GM12878 (cell line): ENCODE data around the gene DYNC1I2. TPM values are rescaled to one million over a fixed set of nuclear protein-coding genes. Genes with fewer than 3 reads are reported as not detected.

Experiments used
- ATAC-seq: fragments of 200-7000 bp; cut with Tn5 transposase; 3 replicates; pipeline ENCODE4 v1.9.1; 2020; ENCODE audit warnings: mild to moderate bottlenecking, moderate library complexity
- BruUV-seq: library from RNA; stranded (reverse); fragments of 400-500 nt; replicated peaks from 2 replicates; lab custom pipeline; 2021; lab: Mats Ljungman, UMichigan
- CTCF ChIA-PET: fragments of 300-600 bp; sonication (Branson Sonifier 250); formaldehyde crosslinking; extraction: SDS; loops from one replicate; lab custom pipeline; 2021; ENCODE audit warnings: inconsistent platforms; lab: Yijun Ruan, JAX
- POLR2A ChIA-PET: fragments of 350-600 bp; formaldehyde crosslinking; extraction: SDS; loops from one replicate; lab custom pipeline; 2021; ENCODE audit warnings: inconsistent platforms; lab: Charles Lee
- RAD21 ChIA-PET: fragments of 300-600 bp; sonication (Branson Sonifier 250); formaldehyde crosslinking; loops from one replicate; lab custom pipeline; 2023; ENCODE audit warnings: antibody characterized with exemption; ENCODE audit not compliant: unreplicated experiment; lab: Charles Lee
- SMC1A ChIA-PET: fragments of 300-600 bp; sonication (Branson Sonifier 250); formaldehyde crosslinking; loops from one replicate; lab custom pipeline; 2023; ENCODE audit not compliant: unreplicated experiment, uncharacterized antibody; lab: Charles Lee
- DNase-seq: peaks from one replicate; pipeline ENCODE4 v3.0.0-alpha.2; 2011; ENCODE audit warnings: low read depth, low spot score
- FAIRE-seq: peaks from 3 replicates; lab custom pipeline; 2011; peaks lifted over from hg19 to GRCh38; lab: Jason Lieb, UNC
- H2AFZ ChIP-seq: 2 replicates; pipeline ENCODE4 v1.6.0; 2011; ENCODE audit warnings: low read depth, low read length, control low read depth; ENCODE audit not compliant: control insufficient read depth
- H3K27ac ChIP-seq: 2 replicates; pipeline ENCODE4 v1.5.1; 2011; ENCODE audit warnings: control low read depth; ENCODE audit not compliant: control insufficient read depth, insufficient read depth
- H3K27me3 ChIP-seq, 2 experiments: replicated peaks in 1 of 2; 2 replicates each; pipeline versions ENCODE4 v1.6.0 to v1.6.1; 2011; ENCODE audit warnings: low read length in 1 of 2; ENCODE audit not compliant: control insufficient read depth in 2 of 2, insufficient read depth in 2 of 2
- H3K36me3 ChIP-seq, 2 experiments: 2 replicates each; pipeline ENCODE4 v1.5.1; 2011; ENCODE audit warnings: low read length in 1 of 2; ENCODE audit not compliant: control insufficient read depth in 2 of 2, insufficient read depth in 2 of 2
- H3K4me1 ChIP-seq: 2 replicates; pipeline ENCODE4 v1.6.1; 2011; ENCODE audit warnings: mild to moderate bottlenecking, low read length, moderate library complexity, mixed read lengths; ENCODE audit not compliant: control insufficient read depth, insufficient read depth
- H3K4me2 ChIP-seq: 2 replicates; pipeline ENCODE4 v1.6.0; 2011; ENCODE audit warnings: control low read depth; ENCODE audit not compliant: control insufficient read depth, insufficient read depth
- H3K4me3 ChIP-seq: fragments of 200-600 bp; sonication (generic); 2 replicates; pipeline ENCODE4 v1.5.1; 2016
- H3K79me2 ChIP-seq: 2 replicates; pipeline ENCODE4 v1.6.0; 2011; ENCODE audit warnings: low read length; ENCODE audit not compliant: control insufficient read depth, insufficient read depth
- H3K9ac ChIP-seq: 2 replicates; pipeline ENCODE4 v1.8.0; 2011; ENCODE audit warnings: low read length, control low read depth, mixed read lengths; ENCODE audit not compliant: control insufficient read depth, insufficient read depth
- H3K9me3 ChIP-seq: replicated peaks from 3 replicates; pipeline ENCODE4 v1.5.1; 2011; ENCODE audit warnings: mild to moderate bottlenecking, low read length; ENCODE audit not compliant: control insufficient read depth, insufficient read depth
- H4K20me1 ChIP-seq: 2 replicates; pipeline ENCODE4 v1.6.0; 2011; ENCODE audit not compliant: control insufficient read depth, insufficient read depth
- ASH2L ChIP-seq: fragments of 300-600, 200-600 bp; sonication (generic); IDR thresholded peaks from 2 replicates; pipeline ENCODE4 v1.6.1; 2017; ENCODE audit warnings: low read depth, mild to moderate bottlenecking, borderline replicate concordance
- BACH1 ChIP-seq: fragments of 450-650 bp; IDR thresholded peaks from 2 replicates; pipeline ENCODE4 v1.6.1; 2017; ENCODE audit warnings: mild to moderate bottlenecking, borderline replicate concordance
- CBFB ChIP-seq: IDR thresholded peaks from 2 replicates; pipeline ENCODE4 v1.6.1; 2016; ENCODE audit warnings: antibody characterized with exemption, low read depth
- EP300 ChIP-seq, 2 experiments: fragments of 150-350 bp in 1 of 2; IDR thresholded peaks; 2 replicates each; pipeline ENCODE4 v1.6.1; 2011 to 2012; ENCODE audit warnings: low read depth in 2 of 2, low read length in 2 of 2, borderline replicate concordance in 1 of 2, improper control_type of control experiment in 1 of 2, inconsistent platforms in 1 of 2; ENCODE audit not compliant: control insufficient read depth in 1 of 2
- HDGF ChIP-seq: fragments of 450-650 bp; IDR thresholded peaks from 2 replicates; pipeline ENCODE4 v1.6.1; 2016; ENCODE audit warnings: antibody characterized with exemption
- NR2C1 ChIP-seq: fragments of 450-650 bp; IDR thresholded peaks from 2 replicates; pipeline ENCODE4 v1.6.1; 2017; ENCODE audit warnings: antibody characterized with exemption, mild to moderate bottlenecking, moderate library complexity
- NR2C2 ChIP-seq: IDR thresholded peaks from 2 replicates; pipeline ENCODE4 v1.6.1; 2011; ENCODE audit warnings: borderline replicate concordance, low read depth; ENCODE audit not compliant: control insufficient read depth, insufficient read length
- RAD51 ChIP-seq: fragments of 450-650 bp; IDR thresholded peaks from 2 replicates; pipeline ENCODE4 v1.6.1; 2016; ENCODE audit warnings: moderate library complexity, mild to moderate bottlenecking, inconsistent platforms
- RUNX3 ChIP-seq: IDR thresholded peaks from 2 replicates; pipeline ENCODE4 v1.6.1; 2012; ENCODE audit warnings: low read length, inconsistent platforms
- SIN3A ChIP-seq: IDR thresholded peaks from 2 replicates; pipeline ENCODE4 v1.6.1; 2012; ENCODE audit warnings: low read depth, low read length, improper control_type of control experiment
- SMAD1 ChIP-seq: fragments of 450-650 bp; IDR thresholded peaks from 2 replicates; pipeline ENCODE4 v1.6.1; 2018; ENCODE audit warnings: mild to moderate bottlenecking, low read depth; ENCODE audit not compliant: partially characterized antibody
- TBL1XR1 ChIP-seq: IDR thresholded peaks from 2 replicates; pipeline ENCODE4 v1.6.1; 2012; ENCODE audit warnings: low read depth, low read length, improper control_type of control experiment
- WGBS: methylation state at CpG from one replicate; pipeline ENCODE4 v1.1.6; 2016; ENCODE audit warnings: low lambda C conversion rate; ENCODE audit not compliant: insufficient replicate concordance, insufficient coverage; ENCODE audit errors: missing lambda C conversion rate; 5-methylcytosine and 5-hydroxymethylcytosine counted together
- in situ Hi-C: fragments of 300-500 bp; cut with MboI; formaldehyde crosslinking; loops from 9 replicates; pipeline ENCODE4 v1.14.3; 2018; ENCODE audit warnings: mixed read lengths
- intact Hi-C: fragments of 100-400 bp; cut with micrococcal nuclease; formaldehyde crosslinking; loops from one replicate; pipeline ENCODE4 v1.14.2; 2022; ENCODE audit not compliant: unreplicated experiment
- polyA plus RNA-seq, 11 experiments: library from polyadenylated mRNA; depleted of rRNA in 4 of 11; unstranded in 6 of 11; stranded (reverse) in 5 of 11; fragments of >200 nt; fragmentation: Nextera tagmentation in 4 of 11; fragmentation: Illumina TruSeq in 1 of 11; extraction: Ambion mirVana in 4 of 11; extraction: Trizol in 1 of 11; gene quantifications; 1 replicate in 1 of 11; 2 replicates in 10 of 11; pipeline versions ENCODE4 v1.2.1 to v1.2.3, GENCODE V29; 2011 to 2016; ENCODE audit warnings: inconsistent platforms in 2 of 11, missing spikeins in 2 of 11, low read depth in 1 of 11
- total RNA-seq, 4 experiments: library from RNA; depleted of rRNA in 3 of 4; stranded (reverse); fragments of >200 nt in 3 of 4; fragmentation: Illumina TruSeq in 1 of 4; extraction: Trizol in 1 of 4; gene quantifications; 2 replicates each; pipeline versions ENCODE4 v1.2.1 to v1.2.3, GENCODE V29; 2013 to 2021
- TF ChIP-seq, protein P1 (sequence below): IDR thresholded peaks from 2 replicates; pipeline ENCODE4 v1.6.1; 2012; ENCODE audit warnings: improper control_type of control experiment, low read depth, low read length; ENCODE audit not compliant: insufficient replicate concordance
- TF ChIP-seq, protein P2 (sequence below): IDR thresholded peaks from 2 replicates; pipeline ENCODE4 v1.6.1; 2011; ENCODE audit warnings: low read depth, low read length, improper control_type of control experiment, borderline replicate concordance
- TF ChIP-seq, protein P3 (sequence below): IDR thresholded peaks from 2 replicates; pipeline ENCODE4 v1.6.1; 2011; ENCODE audit warnings: borderline replicate concordance, low read depth, mild to moderate bottlenecking, moderate library complexity, low read length; ENCODE audit not compliant: insufficient read depth, poor library complexity, severe bottlenecking

DYNC1I2 gene
- total and polyA plus RNA-seq, 10 of the 15 experiments (the other 5 are each of a cell fraction or from before 2014, with no cell fraction given) = 39.9 to 113 (median 53.5) TPM

DNA sequence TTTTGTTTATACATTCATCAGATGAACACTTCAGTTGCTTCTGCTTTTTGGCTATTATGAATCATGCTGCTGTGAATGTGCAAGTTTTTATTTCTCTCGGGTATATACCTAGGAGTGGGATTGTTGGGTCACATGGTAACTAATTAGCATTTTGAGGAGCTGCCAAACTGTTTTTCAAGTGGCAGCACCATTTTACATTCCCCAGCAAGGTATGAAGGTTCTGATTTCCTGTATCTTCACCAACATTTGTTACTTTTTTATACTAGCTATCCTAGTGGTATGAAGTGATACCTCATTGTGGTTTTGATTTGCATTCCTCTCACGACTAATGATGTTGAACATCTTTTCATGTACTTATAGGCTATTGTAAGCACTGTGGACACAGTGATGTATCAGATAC is 53.9 kb downstream of the DYNC1I2 start (continued):
- peak; percentile 75 for TF ChIP-seq RUNX3
- no peak for TF ChIP-seq HDGF
- TF ChIP-seq, all 136 proteins: peak for 4

DNA sequence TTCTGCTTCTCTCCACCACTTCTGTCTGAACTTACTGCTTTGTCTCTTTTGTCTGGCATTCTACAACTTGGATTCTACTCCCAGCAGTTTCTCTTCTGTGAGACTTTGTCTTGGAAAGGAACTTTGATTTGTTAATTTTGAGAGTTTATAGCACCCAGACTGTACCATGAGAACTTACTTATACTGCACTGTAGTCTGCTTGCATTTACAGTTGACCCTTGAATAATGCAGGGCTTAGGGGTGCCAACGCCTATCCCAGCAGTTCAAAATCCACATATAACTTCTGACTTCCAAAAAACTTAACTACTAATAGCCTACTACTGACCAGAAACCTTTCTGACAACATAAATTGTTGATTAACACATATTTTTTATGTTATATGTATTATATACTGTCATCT is 55.5 kb downstream of the DYNC1I2 start:
- Histone ChIP-seq H3K36me3 (no peaks in the 10 kb centered on the region; a peak in 2 of 4 replicates), H3K4me2 (no peak overlapping the region), H3K4me3 (no peak overlapping the region), H3K27me3 (no peaks in the 10 kb centered on the region), H3K27ac (no peak overlapping the region), H3K9me3 (no peaks in the 10 kb centered on the region), H4K20me1 (no peaks in the 10 kb centered on the region), H3K9ac (no peak overlapping the region), H3K4me1 (peaks cover 10% of the 10 kb centered on the region; the same call in 1 of the 2 replicates), H2AFZ (no peak overlapping the region), H3K79me2 (no peaks in the 10 kb centered on the region)
- no peak for DNase-seq
- ChIA-PET RAD21 (no interaction called here), CTCF (interaction anchor here (1.7 kb wide), 1 partner anchor 19 kb away, joined by 4 read pairs; no protein-coding TSS in a partner anchor), POLR2A (no interaction called here), SMC1A (interaction anchor here (0.7 kb wide), 1 partner anchor 310 kb away, joined by 3 read pairs; no protein-coding TSS in a partner anchor)
- 74% methylated on average over 1 of the region's 1 CpG for WGBS
- in situ Hi-C loops (no loop called here), intact Hi-C loops (no loop called here)
- no TSS peak for BruUV-seq
- no peak for FAIRE-seq
- ATAC-seq = no peak
- TF ChIP-seq NR2C2 = no peak
- no peak for TF ChIP-seq SIN3A
- no peak for TF ChIP-seq BACH1
- TF ChIP-seq, protein P1, sequence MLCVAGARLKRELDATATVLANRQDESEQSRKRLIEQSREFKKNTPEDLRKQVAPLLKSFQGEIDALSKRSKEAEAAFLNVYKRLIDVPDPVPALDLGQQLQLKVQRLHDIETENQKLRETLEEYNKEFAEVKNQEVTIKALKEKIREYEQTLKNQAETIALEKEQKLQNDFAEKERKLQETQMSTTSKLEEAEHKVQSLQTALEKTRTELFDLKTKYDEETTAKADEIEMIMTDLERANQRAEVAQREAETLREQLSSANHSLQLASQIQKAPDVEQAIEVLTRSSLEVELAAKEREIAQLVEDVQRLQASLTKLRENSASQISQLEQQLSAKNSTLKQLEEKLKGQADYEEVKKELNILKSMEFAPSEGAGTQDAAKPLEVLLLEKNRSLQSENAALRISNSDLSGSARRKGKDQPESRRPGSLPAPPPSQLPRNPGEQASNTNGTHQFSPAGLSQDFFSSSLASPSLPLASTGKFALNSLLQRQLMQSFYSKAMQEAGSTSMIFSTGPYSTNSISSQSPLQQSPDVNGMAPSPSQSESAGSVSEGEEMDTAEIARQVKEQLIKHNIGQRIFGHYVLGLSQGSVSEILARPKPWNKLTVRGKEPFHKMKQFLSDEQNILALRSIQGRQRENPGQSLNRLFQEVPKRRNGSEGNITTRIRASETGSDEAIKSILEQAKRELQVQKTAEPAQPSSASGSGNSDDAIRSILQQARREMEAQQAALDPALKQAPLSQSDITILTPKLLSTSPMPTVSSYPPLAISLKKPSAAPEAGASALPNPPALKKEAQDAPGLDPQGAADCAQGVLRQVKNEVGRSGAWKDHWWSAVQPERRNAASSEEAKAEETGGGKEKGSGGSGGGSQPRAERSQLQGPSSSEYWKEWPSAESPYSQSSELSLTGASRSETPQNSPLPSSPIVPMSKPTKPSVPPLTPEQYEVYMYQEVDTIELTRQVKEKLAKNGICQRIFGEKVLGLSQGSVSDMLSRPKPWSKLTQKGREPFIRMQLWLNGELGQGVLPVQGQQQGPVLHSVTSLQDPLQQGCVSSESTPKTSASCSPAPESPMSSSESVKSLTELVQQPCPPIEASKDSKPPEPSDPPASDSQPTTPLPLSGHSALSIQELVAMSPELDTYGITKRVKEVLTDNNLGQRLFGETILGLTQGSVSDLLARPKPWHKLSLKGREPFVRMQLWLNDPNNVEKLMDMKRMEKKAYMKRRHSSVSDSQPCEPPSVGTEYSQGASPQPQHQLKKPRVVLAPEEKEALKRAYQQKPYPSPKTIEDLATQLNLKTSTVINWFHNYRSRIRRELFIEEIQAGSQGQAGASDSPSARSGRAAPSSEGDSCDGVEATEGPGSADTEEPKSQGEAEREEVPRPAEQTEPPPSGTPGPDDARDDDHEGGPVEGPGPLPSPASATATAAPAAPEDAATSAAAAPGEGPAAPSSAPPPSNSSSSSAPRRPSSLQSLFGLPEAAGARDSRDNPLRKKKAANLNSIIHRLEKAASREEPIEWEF = no peak
- TF ChIP-seq HDGF = no peak
- TF ChIP-seq EP300 (IDR thresholded peaks at IDR 0.05; ENCODE audit: borderline replicate concordance in 1 of 2, control insufficient read depth in 1 of 2, low read depth in 2 of 2, low read length in 2 of 2) = no peak
- TF ChIP-seq NR2C1 = no peak
- TF ChIP-seq, protein P2, sequence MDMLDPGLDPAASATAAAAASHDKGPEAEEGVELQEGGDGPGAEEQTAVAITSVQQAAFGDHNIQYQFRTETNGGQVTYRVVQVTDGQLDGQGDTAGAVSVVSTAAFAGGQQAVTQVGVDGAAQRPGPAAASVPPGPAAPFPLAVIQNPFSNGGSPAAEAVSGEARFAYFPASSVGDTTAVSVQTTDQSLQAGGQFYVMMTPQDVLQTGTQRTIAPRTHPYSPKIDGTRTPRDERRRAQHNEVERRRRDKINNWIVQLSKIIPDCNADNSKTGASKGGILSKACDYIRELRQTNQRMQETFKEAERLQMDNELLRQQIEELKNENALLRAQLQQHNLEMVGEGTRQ = no peak
- TF ChIP-seq SMAD1 = no peak
- no peak for TF ChIP-seq TBL1XR1
- TF ChIP-seq RAD51 = no peak
- TF ChIP-seq ASH2L = no peak
- no peak for TF ChIP-seq CBFB
- TF ChIP-seq, protein P3, sequence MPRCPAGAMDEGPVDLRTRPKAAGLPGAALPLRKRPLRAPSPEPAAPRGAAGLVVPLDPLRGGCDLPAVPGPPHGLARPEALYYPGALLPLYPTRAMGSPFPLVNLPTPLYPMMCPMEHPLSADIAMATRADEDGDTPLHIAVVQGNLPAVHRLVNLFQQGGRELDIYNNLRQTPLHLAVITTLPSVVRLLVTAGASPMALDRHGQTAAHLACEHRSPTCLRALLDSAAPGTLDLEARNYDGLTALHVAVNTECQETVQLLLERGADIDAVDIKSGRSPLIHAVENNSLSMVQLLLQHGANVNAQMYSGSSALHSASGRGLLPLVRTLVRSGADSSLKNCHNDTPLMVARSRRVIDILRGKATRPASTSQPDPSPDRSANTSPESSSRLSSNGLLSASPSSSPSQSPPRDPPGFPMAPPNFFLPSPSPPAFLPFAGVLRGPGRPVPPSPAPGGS = no peak
